IMR-90 (cell line): ENCODE results near the gene ERVFRD-1. TPM values are rescaled to one million over a fixed set of nuclear protein-coding genes. Genes with fewer than 3 reads are reported as not detected.

Source experiments
- ATAC-seq: fragments of 200-7000 bp; cut with Tn5 transposase; 2 replicates; pipeline ENCODE4 v1.9.1; 2020; ENCODE audit warnings: low read depth, mild to moderate bottlenecking, moderate library complexity
- BruUV-seq: library from RNA; stranded (reverse); fragments of 400-500 nt; replicated peaks from 2 replicates; lab custom pipeline; 2021; lab: Mats Ljungman, UMichigan
- CTCF ChIA-PET: fragments of 300-600 bp; formaldehyde crosslinking; extraction: SDS; loops from one replicate; lab custom pipeline; 2021; ENCODE audit warnings: antibody characterized with exemption; lab: Yijun Ruan, JAX
- POLR2A ChIA-PET: fragments of 300-600 bp; sonication (Branson Sonifier 250); formaldehyde crosslinking; loops from one replicate; lab custom pipeline; 2022; ENCODE audit warnings: antibody characterized with exemption; ENCODE audit not compliant: unreplicated experiment; lab: Charles Lee
- DNase-seq: peaks from one replicate; pipeline ENCODE4 v3.0.0; 2013
- H2AFZ ChIP-seq: replicated peaks from 2 replicates; pipeline ENCODE3; 2013; ENCODE audit warnings: low read length, mild to moderate bottlenecking; ENCODE audit not compliant: poor library complexity
- H2AK5ac ChIP-seq: 2 replicates; pipeline ENCODE4 v1.6.1; 2013; ENCODE audit warnings: low read depth, low read length, inconsistent platforms
- H2AK9ac ChIP-seq: replicated peaks from 2 replicates; pipeline ENCODE3; 2013; ENCODE audit warnings: mild to moderate bottlenecking, low read depth, low read length, moderate library complexity; ENCODE audit not compliant: poor library complexity
- H2BK120ac ChIP-seq: 2 replicates; pipeline ENCODE4 v1.6.1; 2013; ENCODE audit warnings: low read depth, low read length, inconsistent platforms
- H2BK15ac ChIP-seq: 3 replicates; pipeline ENCODE4 v1.6.1; 2013; ENCODE audit warnings: low read depth, low read length, inconsistent platforms
- H2BK20ac ChIP-seq: 2 replicates; pipeline ENCODE4 v1.6.1; 2013; ENCODE audit warnings: low read depth, mild to moderate bottlenecking, inconsistent platforms, low read length, moderate library complexity
- H2BK5ac ChIP-seq: 2 replicates; pipeline ENCODE4 v1.6.1; 2013; ENCODE audit warnings: mild to moderate bottlenecking, low read depth, low read length, inconsistent platforms; ENCODE audit not compliant: poor library complexity, severe bottlenecking
- H3K14ac ChIP-seq: replicated peaks from 2 replicates; pipeline ENCODE4 v1.6.1; 2013; ENCODE audit warnings: low read depth, low read length, inconsistent platforms
- H3K18ac ChIP-seq: 2 replicates; pipeline ENCODE4 v1.6.1; 2013; ENCODE audit warnings: low read depth, low read length, control low read depth
- H3K23ac ChIP-seq: 2 replicates; pipeline ENCODE4 v1.6.1; 2013; ENCODE audit warnings: low read depth, low read length, inconsistent platforms
- H3K27ac ChIP-seq: 2 replicates; pipeline ENCODE4 v1.5.1; 2013; ENCODE audit warnings: mild to moderate bottlenecking, control low read depth, low read length; ENCODE audit not compliant: insufficient read depth
- H3K27me3 ChIP-seq: 2 replicates; pipeline ENCODE4 v1.6.1; 2013; ENCODE audit warnings: low read length; ENCODE audit not compliant: control insufficient read depth, insufficient read depth
- H3K36me3 ChIP-seq: 2 replicates; pipeline ENCODE4 v1.6.1; 2013; ENCODE audit warnings: low read length, mixed read lengths; ENCODE audit not compliant: control insufficient read depth, insufficient read depth
- H3K4ac ChIP-seq: 2 replicates; pipeline ENCODE4 v1.6.1; 2013; ENCODE audit warnings: low read depth, low read length, inconsistent platforms
- H3K4me1 ChIP-seq: 2 replicates; pipeline ENCODE4 v1.6.1; 2013; ENCODE audit warnings: low read length, mixed read lengths; ENCODE audit not compliant: control insufficient read depth, insufficient read depth
- H3K4me2 ChIP-seq: 2 replicates; pipeline ENCODE4 v1.6.1; 2013; ENCODE audit warnings: low read depth, mild to moderate bottlenecking, control low read depth, low read length, moderate library complexity
- H3K4me3 ChIP-seq: 2 replicates; pipeline ENCODE4 v1.5.1; 2013; ENCODE audit warnings: low read depth, mild to moderate bottlenecking, control low read depth, low read length, moderate library complexity; ENCODE audit not compliant: insufficient read depth
- H3K56ac ChIP-seq: 2 replicates; pipeline ENCODE4 v1.6.1; 2013; ENCODE audit warnings: low read length, inconsistent platforms; ENCODE audit not compliant: insufficient read depth; ENCODE audit errors: extremely low read depth
- H3K79me1 ChIP-seq, 2 experiments: 2 replicates each; pipeline ENCODE4 v1.6.1; 2013; ENCODE audit warnings: low read length in 2 of 2, inconsistent platforms in 1 of 2, low read depth in 1 of 2
- H3K9ac ChIP-seq: 2 replicates; pipeline ENCODE4 v1.6.1; 2013; ENCODE audit warnings: low read depth, low read length, control low read depth
- H3K9me1 ChIP-seq: 2 replicates; pipeline ENCODE4 v1.6.1; 2013; ENCODE audit warnings: low read length, inconsistent platforms; ENCODE audit not compliant: insufficient read depth
- H3K9me3 ChIP-seq: 2 replicates; pipeline ENCODE4 v1.6.1; 2013; ENCODE audit warnings: low read length; ENCODE audit not compliant: control insufficient read depth, insufficient read depth
- H4K20me1 ChIP-seq: 2 replicates; pipeline ENCODE4 v1.6.1; 2013; ENCODE audit warnings: low read length, inconsistent platforms; ENCODE audit not compliant: insufficient read depth
- H4K5ac ChIP-seq: 2 replicates; pipeline ENCODE4 v1.6.1; 2013; ENCODE audit warnings: mild to moderate bottlenecking, low read depth, low read length, control low read depth
- H4K8ac ChIP-seq, 2 experiments: 2 replicates each; pipeline ENCODE4 v1.6.1; 2013; ENCODE audit warnings: low read depth in 2 of 2, low read length in 2 of 2, control low read depth in 1 of 2, inconsistent platforms in 1 of 2
- H4K91ac ChIP-seq: 2 replicates; pipeline ENCODE4 v1.6.1; 2013; ENCODE audit warnings: low read depth, low read length, inconsistent platforms; ENCODE audit not compliant: insufficient read depth
- CTCF ChIP-seq: conservative IDR thresholded peaks from 2 replicates; pipeline ENCODE4 v1.5.1; 2012; ENCODE audit warnings: mild to moderate bottlenecking, low read depth, low read length, improper control_type of control experiment
- ELK1 ChIP-seq: fragments of 150-350 bp; IDR thresholded peaks from 2 replicates; pipeline ENCODE4 v1.6.1; 2016; ENCODE audit warnings: low read depth, mild to moderate bottlenecking, low read length, moderate library complexity, borderline replicate concordance
- FOS ChIP-seq: fragments of 150-350 bp; IDR thresholded peaks from 2 replicates; pipeline ENCODE4 v1.6.1; 2016; ENCODE audit warnings: low read depth, low read length
- MAFK ChIP-seq: IDR thresholded peaks from 2 replicates; pipeline ENCODE4 v1.6.1; 2012; ENCODE audit warnings: low read depth, low read length, improper control_type of control experiment
- MAZ ChIP-seq: IDR thresholded peaks from 2 replicates; pipeline ENCODE4 v1.6.1; 2012; ENCODE audit warnings: low read depth, mild to moderate bottlenecking, low read length, improper control_type of control experiment, moderate library complexity, borderline replicate concordance
- MXI1 ChIP-seq: IDR thresholded peaks from 2 replicates; pipeline ENCODE4 v1.6.1; 2012; ENCODE audit warnings: low read depth, mild to moderate bottlenecking, low read length, moderate library complexity, borderline replicate concordance
- NFE2L2 ChIP-seq: fragments of 150-350 bp; IDR thresholded peaks from 2 replicates; pipeline ENCODE4 v1.6.1; 2016; ENCODE audit warnings: low read depth, mild to moderate bottlenecking, low read length
- POLR2A ChIP-seq: IDR thresholded peaks from 2 replicates; pipeline ENCODE4 v1.6.1; 2012; ENCODE audit warnings: mild to moderate bottlenecking, low read depth, low read length
- RAD21 ChIP-seq: IDR thresholded peaks from 2 replicates; pipeline ENCODE4 v1.6.1; 2012; ENCODE audit warnings: low read length, improper control_type of control experiment
- RCOR1 ChIP-seq: IDR thresholded peaks from 2 replicates; pipeline ENCODE4 v1.6.1; 2012; ENCODE audit warnings: mild to moderate bottlenecking, low read length, improper control_type of control experiment; ENCODE audit not compliant: insufficient replicate concordance
- RFX5 ChIP-seq: IDR thresholded peaks from 2 replicates; pipeline ENCODE4 v1.8.0; 2012; ENCODE audit warnings: low read depth, mild to moderate bottlenecking, low read length, moderate library complexity
- SMC3 ChIP-seq: fragments of 150-350 bp; IDR thresholded peaks from 2 replicates; pipeline ENCODE4 v1.6.1; 2016; ENCODE audit warnings: low read depth, mild to moderate bottlenecking, antibody characterized with exemption, low read length, moderate library complexity
- USF2 ChIP-seq: fragments of 150-350 bp; IDR thresholded peaks from 2 replicates; pipeline ENCODE4 v1.6.1; 2017; ENCODE audit warnings: mild to moderate bottlenecking, antibody characterized with exemption, low read length, low read depth
- WGBS, 2 experiments: methylation state at CpG; one replicate each; pipeline versions ENCODE4 v1.1.5 to v1.1.7; 2013; ENCODE audit warnings: missing lambda C conversion rate in 2 of 2; ENCODE audit not compliant: insufficient read length in 1 of 2; ENCODE audit errors: extremely low coverage in 2 of 2; 5-methylcytosine and 5-hydroxymethylcytosine counted together
- dilution Hi-C: fragments of 300-500 bp; cut with HindIII; formaldehyde crosslinking; loops from one replicate; pipeline ENCODE4 v1.14.3; 2018; ENCODE audit warnings: low sequenced_read_pairs; ENCODE audit not compliant: unreplicated experiment
- in situ Hi-C: fragments of 300-500 bp; cut with MboI; formaldehyde crosslinking; loops from 3 replicates; pipeline ENCODE4 v1.14.3; 2019; ENCODE audit warnings: low sequenced_read_pairs, inconsistent platforms, mixed read lengths
- intact Hi-C: fragments of 100-400 bp; cut with micrococcal nuclease; formaldehyde crosslinking; loops from 2 replicates; pipeline ENCODE4 v1.10.0; 2022
- polyA plus RNA-seq, 3 experiments: library from polyadenylated mRNA; depleted of rRNA; stranded (reverse); fragments of >200 nt; gene quantifications; 2 replicates each; pipeline ENCODE4 v1.2.3, GENCODE V29; 2012; ENCODE audit warnings: low replicate concordance in 1 of 3
- total RNA-seq: library from RNA; depleted of rRNA; stranded (reverse); fragments of >200 nt; gene quantifications from 2 replicates; pipeline ENCODE4 v1.2.3, GENCODE V29; 2012

The ERVFRD-1 gene
- total and polyA plus RNA-seq, 2 of the 4 experiments (the other 2 are of a cell fraction): not detected

GRCh38 chr6:11093626-11094410, 17.7 kb downstream of the ERVFRD-1 start, which contains the start of gene SMIM13:
SMIM13 (plus strand) TSS chr6:11093834; CDS start chr6:11094314, 480 bp downstream.
- Histone ChIP-seq H3K27me3 (no peaks in the 10 kb centered on the region), H4K5ac (peak within 1 kb of the TSS; percentile 69), H3K27ac (peak within 1 kb of the TSS; percentile 96), H2AK5ac (peak within 1 kb of the TSS; percentile 94), H3K4me1 (peaks cover 3% of the 10 kb centered on the region; the same call in 1 of the 2 replicates), H4K20me1 (peaks cover 13% of the 10 kb centered on the region; the same call in 1 of the 2 replicates), H3K9me1 (no peaks in the 10 kb centered on the region), H3K23ac (peak within 1 kb of the TSS; percentile 98), H2BK120ac (peak within 1 kb of the TSS; percentile 90), H4K8ac (peak within 1 kb of the TSS; percentile 75 to 96), H3K14ac (peak within 1 kb of the TSS; percentile 94), H2BK15ac (peak within 1 kb of the TSS; percentile 71; the same call in 2 of the 3 replicates), H2AFZ (peak within 1 kb of the TSS; percentile 96), H4K91ac (peak within 1 kb of the TSS; percentile 92), H3K36me3 (no peaks in the 10 kb centered on the region), H3K4ac (peak within 1 kb of the TSS; percentile 99), H2BK20ac (peak within 1 kb of the TSS; percentile 61; the same call in 1 of the 2 replicates), H3K56ac (peak within 1 kb of the TSS; percentile 91), H2BK5ac (peak within 1 kb of the TSS; percentile 95), H3K9ac (peak within 1 kb of the TSS; percentile 93), H3K9me3 (no peaks in the 10 kb centered on the region), H3K4me2 (peak within 1 kb of the TSS; percentile 97), H3K79me1 (peaks cover 11 to 31% of the 10 kb centered on the region in 2 experiments; a peak in 3 of 4 replicates), H3K18ac (peak within 1 kb of the TSS; percentile 80), H3K4me3 (peak within 1 kb of the TSS; percentile 70), H2AK9ac (peak within 1 kb of the TSS; percentile 96)
- peak; percentile 98 for DNase-seq
- dilution Hi-C loops (no loop called here), intact Hi-C loops (loop anchor here (1.0 to 5.0 kb wide), 3 partner anchors 43 to 402 kb away; no protein-coding TSS in a partner anchor), in situ Hi-C loops (no loop called here)
- peak; percentile 96 for ATAC-seq
- no TSS peak for BruUV-seq
- POLR2A ChIA-PET: no interaction called here
- 0% methylated on average over 43 of the region's 90 CpGs; no CpG with 5 or more reads in 1 of the 2 experiments for WGBS, 2 experiments
- CTCF ChIA-PET: interaction anchor here (0.9 to 1.0 kb wide), 2 partner anchors 49 to 402 kb away, joined by 3 read pairs; no protein-coding TSS in a partner anchor
- peak; percentile 31; the same call in 1 of the 2 replicates for TF ChIP-seq RAD21
- no peak for TF ChIP-seq USF2
- TF ChIP-seq CTCF: peak; percentile 61
- no peak for TF ChIP-seq ELK1
- no peak for TF ChIP-seq MAFK
- TF ChIP-seq MAZ: peak; percentile 50; the same call in 1 of the 2 replicates
- peak; percentile 82; the same call in 1 of the 2 replicates for TF ChIP-seq POLR2A
- TF ChIP-seq NFE2L2: no peak
- no peak for TF ChIP-seq RFX5
- peak; percentile 26; the same call in 1 of the 2 replicates for TF ChIP-seq MXI1
- TF ChIP-seq FOS: no peak
- TF ChIP-seq SMC3: no peak
- no peak for TF ChIP-seq RCOR1
